ENCODE measurements around the gene MSI2. TPM values are rescaled to one million over a fixed set of nuclear protein-coding genes. Genes with fewer than 3 reads are reported as not detected.
A peak's percentile ranks its signal among the peaks of the same experiment; 100 is the strongest.

MSI2 gene
- total RNA-seq, 1 donor from 2014 or later, result 8.3 TPM

DNA sequence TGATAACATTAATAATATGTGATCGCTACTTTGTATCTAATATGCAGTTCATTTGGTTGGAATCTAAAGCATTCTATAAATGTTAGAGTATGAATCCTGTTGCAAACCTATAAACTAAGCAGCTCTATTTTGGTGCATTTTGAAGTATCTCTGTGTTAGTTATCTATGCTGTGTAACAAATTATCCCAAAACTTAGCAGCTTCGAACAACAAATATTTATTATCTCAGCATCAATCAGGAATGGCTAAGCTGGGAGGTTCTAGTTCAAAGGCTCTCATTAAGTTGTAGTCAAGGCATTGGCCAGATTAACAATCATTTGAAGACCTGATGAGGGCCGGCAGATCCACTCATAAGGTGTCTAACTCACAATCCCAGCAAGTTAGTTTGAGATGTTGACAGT lies 10.1 kb upstream of the MSI2 start:
- DNase-seq (ENCODE audit: low read depth in 2 of 2), result no peak

DNA sequence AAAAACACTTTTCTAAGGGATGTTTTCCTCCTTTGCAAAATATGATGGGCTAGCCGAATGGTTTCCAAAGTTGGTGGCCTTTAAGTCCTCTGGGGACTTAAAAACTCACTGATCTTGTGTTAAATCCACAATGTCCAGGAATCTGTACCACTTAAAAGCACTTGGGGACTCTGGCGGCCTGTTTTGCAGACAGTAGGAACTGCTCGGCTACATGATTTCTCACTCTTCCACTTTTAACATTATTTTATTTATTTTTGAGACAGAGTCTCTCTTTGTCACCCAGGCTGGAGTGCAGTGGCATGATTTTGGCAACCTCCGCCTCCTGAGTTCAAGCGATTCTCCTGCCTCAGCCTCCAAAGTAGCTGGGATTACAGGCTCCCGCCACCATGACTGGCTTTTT lies 9.1 kb upstream of the MSI2 start:
- DNase-seq (ENCODE audit: low read depth in 2 of 2), result no peak

DNA sequence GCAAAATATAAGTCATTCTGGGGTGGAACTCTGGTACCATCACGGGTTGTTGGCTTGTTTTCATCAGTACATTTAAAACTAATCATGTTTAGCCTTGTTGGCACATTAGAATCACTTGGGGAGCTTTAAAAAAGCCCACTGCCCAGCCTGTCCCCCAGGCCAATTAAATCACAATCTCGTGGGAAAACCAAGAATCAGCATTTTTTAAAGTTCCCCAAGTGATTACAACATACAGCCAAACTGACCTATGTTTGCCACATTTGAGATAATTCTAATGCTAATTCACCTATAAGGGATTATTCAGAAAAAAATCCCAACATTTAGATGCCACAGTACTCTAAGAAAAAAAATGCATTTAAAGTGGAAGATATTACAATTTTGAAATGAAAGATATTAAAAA lies 8.4 kb upstream of the MSI2 start:
- no peak for DNase-seq (ENCODE audit: low read depth in 2 of 2)

DNA sequence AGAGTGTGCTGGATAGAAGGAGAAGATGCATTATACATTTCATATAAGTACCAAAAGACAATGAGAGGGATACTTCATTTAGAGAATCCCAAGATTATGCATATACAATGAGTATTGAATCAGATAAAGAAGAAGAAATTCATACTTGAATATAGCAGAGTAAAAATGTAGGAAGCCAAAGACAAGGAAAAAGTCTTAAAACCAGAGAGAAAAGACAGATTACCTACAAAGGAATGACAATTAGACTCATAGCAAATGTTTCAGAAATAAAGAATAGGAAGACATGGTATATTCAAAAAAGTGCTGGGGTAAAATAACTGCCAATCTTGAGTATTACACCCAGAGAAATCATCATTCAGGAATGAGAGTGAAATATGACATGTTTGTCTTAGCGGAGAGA lies 6.8 kb upstream of the MSI2 start:
- no peak for DNase-seq (ENCODE audit: low read depth in 2 of 2)

DNA sequence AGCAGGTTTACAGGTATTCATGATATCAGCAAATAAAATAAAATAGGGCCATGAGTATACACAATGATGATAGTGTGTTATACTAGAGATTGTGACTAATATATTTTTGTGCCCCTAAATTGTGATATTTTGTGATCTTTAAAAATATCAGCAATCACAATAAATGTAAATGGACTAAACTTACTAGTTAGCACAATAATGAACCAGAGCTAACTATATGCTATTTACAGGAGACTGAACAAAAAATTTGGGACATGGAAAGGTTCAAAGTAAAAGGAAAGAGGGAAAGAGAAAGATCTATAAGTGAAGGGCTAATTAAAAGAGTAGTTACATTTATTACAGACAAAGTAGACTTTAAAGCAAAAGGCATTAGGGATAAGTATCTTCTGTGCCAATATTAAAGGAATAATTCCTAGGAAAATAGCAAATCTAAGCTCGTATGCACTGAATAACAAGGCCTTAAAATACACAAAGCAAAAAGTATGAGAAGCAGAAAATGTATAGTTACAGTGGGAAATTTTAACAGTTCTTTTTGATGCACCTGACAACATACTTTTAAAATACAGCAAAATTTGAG lies 5.0 kb upstream of the MSI2 start:
- DNase-seq (ENCODE audit: low read depth in 2 of 2), result no peak

DNA sequence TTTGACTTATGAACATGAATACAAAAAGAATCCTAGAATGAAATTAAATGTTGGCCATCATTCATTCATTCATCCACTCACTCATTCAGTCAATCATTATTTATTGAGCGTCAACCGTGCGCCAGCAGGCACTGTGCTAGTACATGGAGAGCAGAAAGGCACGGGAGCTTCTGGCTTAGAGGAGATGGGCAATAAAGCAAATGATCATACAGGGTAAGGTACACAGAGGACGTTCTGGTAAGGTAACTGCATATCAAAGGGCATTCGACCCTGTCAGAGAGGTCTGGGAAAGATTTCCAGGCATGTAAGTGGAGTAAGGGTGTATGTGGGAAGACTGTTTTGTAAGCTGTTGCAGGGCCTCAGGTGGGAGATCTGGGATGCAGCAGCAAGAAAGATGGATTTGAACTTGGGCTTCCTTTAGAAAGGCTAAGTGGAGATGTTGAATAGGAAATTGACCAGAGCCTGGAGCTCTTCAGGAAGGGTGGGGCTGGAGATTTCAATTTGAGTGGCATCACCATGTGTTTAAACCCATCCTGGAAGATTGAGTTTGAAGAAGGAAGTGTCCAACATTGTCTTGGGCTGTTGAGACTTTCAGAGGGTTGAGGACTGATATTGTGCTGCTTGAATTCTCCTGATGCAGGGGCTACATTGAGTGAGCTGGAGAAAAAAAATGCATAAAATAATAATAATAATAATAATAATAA lies 2.8 kb upstream of the MSI2 start:
- DNase-seq (ENCODE audit: low read depth in 2 of 2), result no peak

DNA sequence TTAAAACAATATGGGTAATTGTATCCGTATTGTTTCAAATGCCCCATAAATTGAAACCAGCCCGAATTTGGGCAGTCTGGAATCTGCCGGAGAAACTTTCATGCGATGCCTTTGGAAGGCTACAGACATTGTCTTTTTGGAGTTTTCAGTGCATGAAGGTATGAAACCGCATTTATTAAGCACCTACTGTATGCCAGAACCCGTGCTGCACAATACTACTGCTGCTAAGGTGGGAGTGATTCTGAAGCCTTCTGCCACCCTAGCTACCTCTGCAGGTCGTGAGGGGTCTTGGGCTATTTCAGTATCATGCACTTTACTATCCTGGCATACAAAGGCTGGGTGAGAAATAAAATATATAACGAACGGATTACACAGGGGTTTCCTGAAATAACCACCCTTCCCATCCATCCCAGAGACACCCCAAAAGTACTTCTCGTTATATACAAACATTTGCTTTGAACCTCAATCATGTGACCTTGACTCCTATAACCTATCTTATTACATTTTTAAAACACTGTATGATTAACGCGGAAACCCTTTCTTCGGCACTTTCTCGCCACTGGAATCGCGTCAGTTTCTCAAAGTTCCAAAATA lies 1.0 kb upstream of the MSI2 start:
- DNase-seq (ENCODE audit: low read depth in 2 of 2), result no peak

DNA sequence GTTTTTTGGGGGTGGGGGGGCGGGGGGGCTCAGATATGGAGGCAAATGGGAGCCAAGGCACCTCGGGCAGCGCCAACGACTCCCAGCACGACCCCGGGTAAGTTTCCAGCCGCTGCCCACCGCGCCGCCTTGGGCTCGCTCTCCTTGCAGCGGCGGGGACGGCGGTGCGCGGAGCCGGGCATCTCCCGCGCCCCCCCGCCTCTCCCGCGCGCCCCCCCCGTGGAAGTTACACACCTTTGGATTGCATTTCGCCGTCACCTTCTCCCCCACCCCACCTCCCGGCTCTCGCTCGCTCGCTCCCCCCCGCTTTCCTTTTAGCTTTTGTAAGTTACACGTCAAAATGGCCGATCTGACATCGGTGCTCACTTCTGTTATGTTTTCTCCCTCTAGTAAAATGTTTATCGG lies 387 bp downstream of the MSI2 start:
- DNase-seq (ENCODE audit: low read depth in 2 of 2), result peak; percentile 16 to 40

DNA sequence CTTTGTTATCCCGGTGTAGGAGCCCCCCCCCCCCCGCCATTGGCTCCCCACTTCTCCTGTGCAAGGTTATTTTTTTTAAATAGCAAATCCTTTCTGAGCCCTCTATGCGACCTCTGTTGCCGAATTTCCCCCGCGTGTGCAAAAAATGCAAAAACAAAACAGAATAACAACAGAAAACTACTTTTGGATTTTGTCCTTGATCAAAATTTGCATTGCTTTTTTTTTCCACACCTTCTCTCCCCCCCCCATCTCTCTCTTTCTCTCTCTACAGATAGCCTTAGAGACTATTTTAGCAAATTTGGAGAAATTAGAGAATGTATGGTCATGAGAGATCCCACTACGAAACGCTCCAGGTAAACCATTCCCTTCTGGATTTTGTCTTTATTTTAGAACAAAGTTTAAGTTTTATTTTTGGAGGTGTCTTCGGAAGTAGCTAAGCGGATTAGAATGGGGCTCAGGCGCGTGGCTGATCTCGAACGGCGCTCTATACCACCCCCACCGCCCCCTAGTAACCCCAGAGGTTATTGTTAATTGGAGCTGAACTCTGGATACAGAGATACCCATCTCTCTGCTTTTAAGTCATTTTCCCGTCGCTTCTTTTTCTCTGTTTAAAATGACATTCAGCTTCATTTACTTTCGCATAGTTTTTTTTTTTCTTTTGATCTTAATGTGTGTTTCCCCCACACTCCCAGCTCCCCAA lies 1.0 kb downstream of the MSI2 start:
- no peak for DNase-seq (ENCODE audit: low read depth in 2 of 2)

DNA sequence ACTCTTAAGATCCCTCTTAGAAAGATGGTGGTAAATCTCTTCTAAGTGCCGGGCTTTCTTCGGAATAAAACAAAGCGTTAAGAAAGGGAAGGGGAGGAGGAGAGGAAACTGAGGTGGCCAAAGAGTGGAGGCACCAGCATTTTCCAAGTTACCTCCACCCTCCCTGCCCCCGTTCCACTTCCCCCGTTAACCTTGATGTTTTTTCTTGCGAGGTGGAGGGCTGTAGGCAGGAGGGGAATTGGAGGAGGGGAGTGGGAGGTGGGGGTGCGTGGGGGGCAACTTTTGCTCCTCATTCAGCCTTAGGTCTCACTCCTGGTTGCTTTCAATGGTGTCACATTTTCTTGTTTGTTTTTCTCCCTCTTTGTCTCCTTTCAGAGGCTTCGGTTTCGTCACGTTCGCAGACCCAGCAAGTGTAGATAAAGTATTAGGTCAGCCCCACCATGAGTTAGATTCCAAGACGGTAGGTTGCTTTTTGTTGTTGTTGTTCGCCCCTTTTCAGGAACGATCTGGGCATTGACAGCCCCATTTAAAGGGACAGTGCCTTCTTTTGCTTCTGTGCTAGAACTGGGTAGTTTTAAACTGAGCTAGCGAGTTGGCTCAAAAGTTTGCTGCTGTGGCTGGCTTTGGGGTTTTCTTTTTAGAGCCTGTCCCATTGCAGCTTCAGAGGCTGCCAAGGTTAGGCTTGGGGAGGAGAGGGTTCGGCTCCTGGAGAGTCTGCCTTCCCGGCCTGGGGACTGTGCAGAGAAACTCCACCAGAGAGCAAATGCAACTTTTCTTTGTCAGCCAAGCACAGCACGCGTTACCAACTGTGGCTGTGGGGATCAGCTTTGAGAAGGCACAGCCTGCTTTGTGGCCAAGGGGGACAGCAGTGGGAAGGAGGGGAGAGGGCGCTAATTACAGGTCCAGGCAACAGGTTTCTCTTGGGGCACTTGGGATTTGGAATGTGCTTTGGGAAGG lies 1.9 kb downstream of the MSI2 start:
- DNase-seq (ENCODE audit: low read depth in 2 of 2), result no peak

DNA sequence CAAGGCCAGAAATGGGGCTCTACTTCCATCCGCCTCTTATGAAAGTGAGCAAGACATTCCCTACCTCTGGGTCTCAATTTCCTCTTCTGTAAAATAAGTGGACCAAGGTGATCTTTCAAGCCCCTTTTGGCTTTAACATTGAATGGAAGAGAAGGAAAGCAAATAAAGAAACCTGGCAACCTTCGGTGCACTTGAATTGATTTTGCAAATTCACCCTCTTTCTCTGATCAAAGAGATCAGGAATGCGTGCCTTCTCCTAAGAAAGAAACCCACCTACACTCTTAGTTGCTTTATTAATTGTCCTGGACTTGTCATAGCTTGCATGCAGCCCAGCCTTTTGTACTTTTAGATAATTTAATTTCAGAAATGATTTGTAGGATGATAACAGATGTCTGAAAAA lies 3.0 kb downstream of the MSI2 start:
- DNase-seq (ENCODE audit: low read depth in 2 of 2), result no peak

DNA sequence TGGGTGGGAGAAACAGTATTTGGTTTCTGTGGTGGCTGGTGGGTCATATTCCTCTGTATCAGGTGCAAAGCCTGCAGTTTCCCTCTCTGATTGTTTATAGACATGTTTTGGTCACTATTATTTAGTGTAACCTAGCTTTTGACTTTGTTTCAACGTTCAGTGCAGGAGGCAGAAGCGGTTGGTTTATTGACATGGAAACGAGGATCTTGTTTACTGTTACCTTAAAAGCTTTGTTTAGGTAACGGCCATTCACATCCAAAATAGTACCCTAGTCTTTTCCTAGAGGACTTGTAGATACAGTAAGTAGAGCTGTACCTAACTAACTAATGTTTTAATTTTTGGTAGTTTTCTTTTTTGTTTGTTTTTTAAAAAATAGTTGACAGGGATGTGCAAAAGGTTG lies 3.5 kb downstream of the MSI2 start:
- DNase-seq (ENCODE audit: low read depth in 2 of 2), result no peak

DNA sequence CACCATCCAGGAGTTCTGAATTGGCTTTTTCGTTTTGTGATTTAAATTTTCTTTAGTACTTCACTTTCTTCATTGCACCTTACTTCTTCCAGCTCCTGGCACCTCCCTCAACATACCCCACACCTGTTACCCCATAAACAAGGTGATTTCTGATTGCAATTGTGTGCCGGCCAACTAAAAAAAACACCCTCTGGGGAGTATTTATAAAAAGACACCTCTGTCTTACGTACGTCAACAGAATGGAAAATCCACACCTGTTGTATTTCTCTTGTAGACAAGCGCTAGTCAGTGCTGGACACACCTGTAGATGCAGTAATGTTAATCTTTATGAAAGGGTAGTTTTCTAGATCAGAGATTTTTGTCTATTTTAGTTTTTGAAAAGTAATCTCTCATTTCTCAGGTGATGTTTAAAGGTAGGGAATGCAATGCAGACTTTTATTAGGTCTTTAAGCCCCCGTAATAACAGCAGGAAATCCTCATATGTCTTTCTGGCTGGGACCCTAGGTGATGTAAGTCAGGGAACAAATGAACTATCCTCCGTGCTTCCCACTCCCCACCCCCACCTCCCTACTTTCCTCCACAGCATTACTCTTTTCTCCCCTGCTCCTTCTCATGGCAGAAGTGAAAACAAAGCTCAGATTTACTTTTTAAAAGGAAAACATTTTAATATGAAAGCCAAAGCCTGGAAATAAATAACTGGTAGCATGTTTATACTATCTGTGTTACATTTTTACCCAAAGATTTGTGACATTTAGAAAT lies 4.2 kb downstream of the MSI2 start:
- no peak for DNase-seq (ENCODE audit: low read depth in 2 of 2)

DNA sequence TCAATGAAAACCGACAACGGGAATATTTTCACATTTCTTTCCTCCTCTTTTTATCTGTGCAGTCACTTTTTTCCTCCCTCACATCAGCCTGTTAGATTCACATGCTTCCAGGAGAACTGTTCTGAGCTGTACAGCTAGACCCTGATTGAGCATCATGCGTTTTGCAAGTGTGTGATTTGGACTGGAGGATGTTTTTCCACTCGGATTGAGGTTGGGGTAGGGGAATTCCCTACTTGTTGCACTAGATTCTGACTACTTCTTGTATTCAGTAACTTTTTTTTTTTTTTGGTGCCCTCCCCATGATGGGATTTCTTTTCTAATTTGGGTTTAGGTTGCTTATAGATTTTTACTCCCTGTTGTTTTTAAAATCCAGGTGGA lies 4.8 kb downstream of the MSI2 start:
- no peak for DNase-seq (ENCODE audit: low read depth in 2 of 2)

DNA sequence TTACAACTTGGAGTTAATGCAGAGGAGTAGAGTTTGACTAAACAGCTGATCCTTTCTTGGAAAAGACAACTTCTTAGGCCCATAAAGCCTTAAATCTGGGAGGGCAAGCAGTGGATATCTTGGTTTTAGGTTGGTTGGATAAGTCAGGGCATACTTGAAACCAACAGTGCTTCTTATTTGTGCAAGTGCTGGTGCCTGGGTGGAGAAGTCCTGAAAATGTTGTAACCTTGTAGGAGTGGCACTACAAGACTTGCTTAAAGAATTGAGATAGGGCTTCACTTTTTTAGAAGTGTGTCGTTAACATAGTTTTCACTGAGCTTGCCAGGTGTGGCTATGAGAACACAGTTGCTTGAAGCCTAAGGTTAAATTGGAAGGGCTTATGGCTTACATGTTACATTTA lies 6.2 kb downstream of the MSI2 start:
- no peak for DNase-seq (ENCODE audit: low read depth in 2 of 2)

DNA sequence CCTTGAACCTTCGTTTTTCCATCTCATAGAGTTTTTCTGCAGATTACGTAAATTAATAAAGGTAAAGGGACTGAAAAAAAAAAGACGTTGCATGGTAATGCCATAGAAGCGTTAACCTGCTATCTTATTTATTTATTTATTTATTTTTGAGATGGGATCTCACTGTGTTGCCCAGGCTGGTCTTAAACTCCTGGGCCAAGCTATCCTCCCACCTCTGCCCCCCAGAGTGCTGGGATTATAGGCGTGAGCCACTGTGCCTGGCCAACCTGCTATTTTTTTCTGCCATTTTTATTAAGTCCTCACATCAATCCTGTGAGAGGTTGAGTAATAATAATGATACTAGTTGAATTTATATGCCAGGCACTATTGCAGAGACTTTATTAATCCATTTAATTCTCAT lies 7.9 kb downstream of the MSI2 start:
- DNase-seq (ENCODE audit: low read depth in 2 of 2), result no peak

DNA sequence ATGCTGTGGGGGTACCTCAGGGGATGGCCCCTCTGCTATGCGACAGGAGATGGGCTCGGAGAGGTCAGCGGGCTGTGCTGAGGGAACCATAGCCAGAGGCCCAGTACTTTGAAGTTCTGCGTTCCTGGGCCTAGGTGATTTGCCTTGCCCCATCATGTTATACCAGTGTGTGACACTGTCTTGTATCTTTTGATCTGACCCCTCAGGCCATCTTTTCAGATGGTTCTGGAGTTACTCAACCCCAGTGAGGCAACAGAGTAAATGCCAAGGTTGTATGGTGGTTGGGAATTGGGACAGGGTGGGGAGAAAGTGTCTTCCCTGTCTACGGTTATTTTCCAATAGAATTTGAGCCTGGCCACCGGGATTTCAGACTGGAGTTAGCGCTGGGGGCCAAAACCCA lies 8.5 kb downstream of the MSI2 start:
- DNase-seq (ENCODE audit: low read depth in 2 of 2), result no peak

DNA sequence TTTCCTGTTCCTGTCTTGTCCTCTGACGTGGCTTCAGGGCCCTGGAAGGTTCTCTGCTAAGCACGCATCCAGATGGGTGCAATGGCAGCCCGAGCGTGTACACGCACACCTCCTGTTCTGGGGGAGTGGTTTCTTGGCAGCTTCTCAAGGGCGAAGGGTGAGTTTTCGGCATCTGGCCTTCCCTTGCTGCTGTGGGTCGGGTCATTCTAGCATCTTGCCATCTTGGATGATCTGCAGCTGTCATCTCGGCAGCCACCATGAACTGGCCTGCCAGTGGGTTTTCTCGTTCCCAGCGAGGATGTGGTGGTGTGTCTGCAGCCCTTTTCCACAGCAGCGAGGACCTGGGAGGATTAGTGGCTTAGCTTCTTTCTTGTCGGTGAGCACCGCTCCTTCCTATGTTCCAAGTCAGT lies 10.6 kb downstream of the MSI2 start:
- no peak for DNase-seq (ENCODE audit: low read depth in 2 of 2)

DNA sequence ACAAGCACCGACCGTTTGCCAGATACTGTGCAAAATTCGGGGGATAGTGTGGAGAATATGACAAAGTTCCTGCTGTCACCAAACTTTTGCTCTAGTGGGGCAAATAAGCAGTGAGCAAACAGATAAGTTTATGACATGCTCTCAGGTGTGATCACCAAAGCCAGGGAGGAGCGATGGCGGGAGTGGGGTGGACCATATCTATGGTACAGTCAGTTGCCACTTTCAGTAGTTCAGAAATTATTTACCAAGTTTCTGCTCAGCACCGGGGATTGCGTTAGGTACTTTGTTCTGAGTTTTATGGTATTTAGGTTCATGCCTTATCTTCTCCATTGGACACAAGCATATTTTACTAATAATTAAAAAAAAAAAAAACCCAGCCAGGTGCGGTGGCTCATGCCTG lies 11.9 kb downstream of the MSI2 start:
- no peak for DNase-seq (ENCODE audit: low read depth in 2 of 2)

DNA sequence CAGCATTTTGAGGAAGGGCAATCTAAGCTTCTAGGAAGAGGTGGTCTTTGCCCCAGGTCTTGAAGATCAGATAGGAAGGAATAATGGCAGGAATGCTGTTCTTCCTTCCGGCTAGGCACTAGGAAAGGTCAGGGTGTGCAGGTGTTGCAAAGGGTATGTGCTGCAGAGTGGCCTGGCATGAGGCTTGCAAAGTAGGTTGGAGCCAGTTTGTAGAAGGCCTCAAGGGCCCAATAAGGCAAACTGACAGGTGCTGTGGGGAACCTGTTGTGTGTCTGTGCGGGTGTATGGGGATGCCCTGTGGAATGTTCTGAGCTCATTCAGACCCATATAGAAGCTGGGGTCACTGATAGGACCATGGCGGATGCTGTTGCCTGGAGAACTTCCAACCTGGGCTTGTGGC lies 12.7 kb downstream of the MSI2 start:
- DNase-seq (ENCODE audit: low read depth in 2 of 2), result no peak
